ENCODE data around the gene IFNA21. TPM values are rescaled to one million over a fixed set of nuclear protein-coding genes. Genes with fewer than 3 reads are reported as not detected.

IFNA21 gene
- total and polyA plus RNA-seq, 4 donors: not detected

Small RNA genes lying within 50 kb of the gene (small RNA-seq; reads per million reads assigned to genes)
- gene RF00019: not detected

Other genes with a start within 250 kb of the IFNA21 start
- 1 to 10 TPM in 1 of 2 donors, under 1 TPM in 1; 0.67 to 2.2 TPM for gene HACD4, start 135.0 kb downstream of the IFNA21 start, total RNA-seq
- under 1 TPM; 0.25 to 0.31 TPM for gene HACD4, start 135.0 kb downstream of the IFNA21 start, polyA plus RNA-seq
- gene IFNB1, start 88.7 kb downstream of the IFNA21 start, total RNA-seq: not detected
- not detected for gene IFNB1, start 88.7 kb downstream of the IFNA21 start, polyA plus RNA-seq
- gene IFNW1, start 24.8 kb downstream of the IFNA21 start, total RNA-seq: not detected
- gene IFNW1, start 24.8 kb downstream of the IFNA21 start, polyA plus RNA-seq: not detected
- gene IFNA4, start 20.9 kb upstream of the IFNA21 start, total RNA-seq: not detected
- not detected for gene IFNA4, start 20.9 kb upstream of the IFNA21 start, polyA plus RNA-seq
- not detected for gene IFNA7, start 35.5 kb upstream of the IFNA21 start, total RNA-seq
- gene IFNA7, start 35.5 kb upstream of the IFNA21 start, polyA plus RNA-seq: not detected
- gene IFNA10, start 40.5 kb upstream of the IFNA21 start, total RNA-seq: not detected
- not detected for gene IFNA10, start 40.5 kb upstream of the IFNA21 start, polyA plus RNA-seq
- gene IFNA16, start 50.7 kb upstream of the IFNA21 start, total RNA-seq: not detected
- not detected for gene IFNA16, start 50.7 kb upstream of the IFNA21 start, polyA plus RNA-seq
- not detected for gene IFNA17, start 61.6 kb upstream of the IFNA21 start, total RNA-seq
- not detected for gene IFNA17, start 61.6 kb upstream of the IFNA21 start, polyA plus RNA-seq
- not detected for gene IFNA14, start 73.3 kb upstream of the IFNA21 start, total RNA-seq
- gene IFNA14, start 73.3 kb upstream of the IFNA21 start, polyA plus RNA-seq: not detected
- under 1 TPM in 1 of 2 donors, not detected in 1; 0.25 TPM for gene IFNA5, start 138.7 kb upstream of the IFNA21 start, total RNA-seq
- not detected for gene IFNA5, start 138.7 kb upstream of the IFNA21 start, polyA plus RNA-seq
- 10 to 100 TPM; 14.0 to 14.5 TPM for gene KLHL9, start 168.7 kb upstream of the IFNA21 start, total RNA-seq
- 1 to 10 TPM; 5.6 to 5.7 TPM for gene KLHL9, start 168.7 kb upstream of the IFNA21 start, polyA plus RNA-seq
- not detected for gene IFNA6, start 184.2 kb upstream of the IFNA21 start, total RNA-seq
- not detected for gene IFNA6, start 184.2 kb upstream of the IFNA21 start, polyA plus RNA-seq
- gene IFNA13, start 201.4 kb upstream of the IFNA21 start, total RNA-seq: not detected
- gene IFNA13, start 201.4 kb upstream of the IFNA21 start, polyA plus RNA-seq: not detected
- gene IFNA2, start 218.7 kb upstream of the IFNA21 start, total RNA-seq: not detected
- not detected for gene IFNA2, start 218.7 kb upstream of the IFNA21 start, polyA plus RNA-seq
- gene IFNA8, start 242.5 kb upstream of the IFNA21 start, total RNA-seq: not detected
- not detected for gene IFNA8, start 242.5 kb upstream of the IFNA21 start, polyA plus RNA-seq